ENCODE measurements around the gene TMEM108. TPM values are rescaled to one million over a fixed set of nuclear protein-coding genes. Genes with fewer than 3 reads are reported as not detected.

The TMEM108 gene
- total RNA-seq, 2 donors from 2014 or later, result 7.7 TPM

- intact Hi-C loops (cut with DNase I), result no loop called here
- ATAC-seq (no peak), DNase-seq (no peak)
These were observed 216.5 kb downstream of the TMEM108 start for GRCh38 chr3:133254716-133255115.

GRCh38 chr3:133256787-133257483, 218.7 kb downstream of the TMEM108 start:
- intact Hi-C loops (cut with DNase I), result no loop called here
- ATAC-seq (peak in 1 of 2 donors; percentile 22), DNase-seq (no peak)

DNA sequence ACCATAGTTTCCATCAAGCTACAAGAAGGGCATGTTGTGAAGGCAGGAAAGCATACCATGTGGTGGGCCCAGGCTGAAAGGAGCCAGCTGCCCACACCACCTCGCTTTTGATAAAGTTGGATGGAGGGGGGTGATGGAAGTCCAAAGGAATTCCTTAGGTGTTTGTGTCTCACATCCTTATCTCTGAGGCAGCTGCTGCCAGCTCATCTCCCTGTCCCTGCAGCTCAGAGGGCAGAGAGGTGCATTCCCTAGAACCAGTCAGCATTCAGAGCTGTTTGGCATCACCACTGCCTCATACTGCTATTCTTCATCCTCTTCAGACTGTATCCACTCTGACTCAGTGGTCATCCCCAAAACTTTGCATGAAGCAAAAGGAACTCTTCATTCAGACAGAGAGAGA, 220.2 kb downstream of the TMEM108 start:
- intact Hi-C loops (cut with DNase I), result no loop called here
- ATAC-seq, result peak in 1 of 2 donors; percentile 91
- DNase-seq, result no peak

DNA sequence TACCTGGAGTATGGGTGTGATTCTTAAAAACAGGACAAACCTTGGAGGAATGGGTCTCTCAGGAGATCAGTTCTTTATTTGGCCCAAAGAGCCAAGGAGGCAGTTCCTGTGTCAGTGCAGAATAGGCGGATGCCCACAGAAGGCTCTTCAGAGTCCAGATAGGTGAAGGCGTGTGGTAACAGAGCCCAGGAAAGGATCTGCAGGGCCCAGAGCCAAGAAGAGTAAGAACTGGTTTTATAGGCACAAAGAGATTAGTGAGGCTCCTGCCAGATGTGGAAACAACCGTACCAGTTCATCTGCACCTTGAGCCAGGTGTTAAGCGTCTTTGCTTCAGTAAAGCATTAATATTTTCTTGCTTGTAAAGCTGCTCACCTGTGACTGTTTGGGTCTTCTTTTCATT, 221.6 kb downstream of the TMEM108 start:
- no peak for DNase-seq
- intact Hi-C loops (cut with DNase I), result no loop called here

GRCh38 chr3:133262333-133262732, 224.1 kb downstream of the TMEM108 start:
- ATAC-seq (peak in 1 of 2 donors; percentile 74), DNase-seq (no peak)
- intact Hi-C loops (cut with DNase I), result no loop called here

More for the DNA sequence above, 221.6 kb downstream of the TMEM108 start:
- ATAC-seq, result no peak

DNA sequence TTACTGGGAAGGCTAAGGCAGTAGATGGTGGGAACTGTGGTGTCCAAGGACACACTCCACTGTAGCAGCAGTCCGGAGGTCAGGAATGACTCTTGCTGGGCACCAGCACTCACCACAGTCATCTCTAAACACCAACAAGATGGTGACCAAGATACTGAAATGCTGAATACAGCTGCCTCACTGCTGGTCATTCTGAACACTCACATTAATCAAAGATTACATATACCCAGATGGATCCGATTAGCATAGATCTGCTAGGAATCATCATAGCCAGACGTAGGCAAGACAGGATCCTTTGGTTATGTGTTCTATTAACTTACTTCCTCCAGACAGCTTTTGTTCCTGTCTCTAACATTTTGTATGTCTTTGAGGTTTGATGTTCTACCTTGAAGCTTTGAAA, 226.7 kb downstream of the TMEM108 start:
- DNase-seq, result no peak
- ATAC-seq, result no peak
- intact Hi-C loops (cut with DNase I), result no loop called here

GRCh38 chr3:133268726-133269134, 230.5 kb downstream of the TMEM108 start:
- no peak for ATAC-seq
- DNase-seq, result no peak
- intact Hi-C loops (cut with DNase I), result no loop called here

- no peak for DNase-seq
- intact Hi-C loops (cut with DNase I), result no loop called here
- ATAC-seq, result no peak
These were observed 231.2 kb downstream of the TMEM108 start for GRCh38 chr3:133269393-133269792.

GRCh38 chr3:133270631-133271030, 232.4 kb downstream of the TMEM108 start:
- ATAC-seq (no peak), DNase-seq (no peak)
- intact Hi-C loops (cut with DNase I), result no loop called here

GRCh38 chr3:133271042-133271441, 232.9 kb downstream of the TMEM108 start:
- no peak for DNase-seq
- no peak for ATAC-seq
- intact Hi-C loops (cut with DNase I), result no loop called here

GRCh38 chr3:133271539-133271938, 233.3 kb downstream of the TMEM108 start:
- DNase-seq (no peak), ATAC-seq (peak in 1 of 2 donors; percentile 55)
- intact Hi-C loops (cut with DNase I), result no loop called here

GRCh38 chr3:133273346-133273745, 235.2 kb downstream of the TMEM108 start:
- intact Hi-C loops (cut with DNase I), result no loop called here
- DNase-seq, result no peak
- ATAC-seq, result no peak

- DNase-seq (no peak), ATAC-seq (no peak)
- intact Hi-C loops (cut with DNase I), result no loop called here
These were observed 236.3 kb downstream of the TMEM108 start for GRCh38 chr3:133274477-133274876.

- intact Hi-C loops (cut with DNase I), result no loop called here
- no peak for DNase-seq
- ATAC-seq, result no peak
These were observed 238.4 kb downstream of the TMEM108 start for GRCh38 chr3:133276594-133276993.

- ATAC-seq (no peak), DNase-seq (no peak)
- intact Hi-C loops (cut with DNase I), result no loop called here
These were observed 239.6 kb downstream of the TMEM108 start for GRCh38 chr3:133277813-133278212.

GRCh38 chr3:133278260-133279043, 240.3 kb downstream of the TMEM108 start:
- DNase-seq, result no peak
- intact Hi-C loops (cut with DNase I), result no loop called here
- ATAC-seq, result no peak

DNA sequence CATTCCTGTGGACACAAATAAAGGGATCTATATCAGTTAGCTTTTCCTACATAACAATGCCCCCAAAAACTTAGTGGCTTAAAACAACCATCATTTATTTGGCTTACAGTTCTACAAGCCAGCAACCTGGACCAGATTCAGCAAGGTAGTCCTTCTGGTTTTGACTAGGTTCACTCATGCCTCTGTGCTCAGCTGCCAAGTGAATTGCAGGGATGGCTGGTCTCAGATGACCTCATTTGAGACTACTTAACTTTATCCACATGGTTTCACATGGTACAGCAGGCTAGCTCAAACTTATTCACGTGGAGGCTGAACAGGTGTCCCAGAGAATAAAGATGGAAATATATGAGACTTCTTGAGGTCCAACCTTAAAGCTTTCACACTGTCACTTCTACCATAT, 242.4 kb downstream of the TMEM108 start:
- ATAC-seq, result peak in 1 of 2 donors; percentile 34
- intact Hi-C loops (cut with DNase I), result no loop called here
- no peak for DNase-seq

- no peak for ATAC-seq
- DNase-seq, result no peak
- intact Hi-C loops (cut with DNase I), result no loop called here
These were observed 244.0 kb downstream of the TMEM108 start for GRCh38 chr3:133282236-133282635.

DNA sequence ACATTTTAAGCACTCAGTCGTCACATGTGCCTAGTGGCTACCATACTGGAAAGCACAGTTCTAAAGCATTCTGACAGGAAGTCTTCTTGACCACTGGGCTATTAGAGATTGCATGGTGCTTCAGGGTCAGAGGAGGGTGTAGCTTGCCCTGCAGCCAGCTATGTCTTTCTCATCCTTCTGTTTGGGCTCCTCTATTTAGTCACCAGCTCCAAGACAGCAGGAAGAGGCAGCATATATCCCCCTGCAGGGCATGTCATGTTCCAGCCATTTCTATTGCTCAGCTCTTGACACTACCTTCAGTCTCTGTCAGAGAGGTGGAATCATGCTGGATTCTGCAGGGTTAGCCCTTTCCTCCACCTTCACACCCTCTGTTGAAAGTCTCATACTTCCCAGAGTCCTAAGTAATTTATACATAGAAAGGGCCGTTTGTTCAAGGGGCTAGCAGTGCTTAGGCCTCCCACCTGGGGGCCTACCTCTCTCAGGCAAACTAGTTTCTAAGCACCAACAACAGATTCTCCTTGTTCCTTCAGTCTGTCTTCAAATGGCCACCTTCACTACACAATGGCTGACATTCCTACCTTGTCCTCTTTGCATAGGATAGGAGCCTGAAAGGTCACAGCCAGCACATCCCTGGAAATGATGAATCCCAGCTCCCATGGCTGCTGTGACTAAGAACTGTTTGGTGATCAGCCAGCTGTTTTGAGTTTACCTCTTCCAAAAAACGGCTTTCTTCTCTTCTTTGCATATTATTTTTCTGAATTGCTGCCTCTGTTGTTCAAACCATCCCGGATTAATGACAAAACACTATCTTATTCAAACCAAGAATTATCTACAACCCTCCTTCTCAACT, 246.0 kb downstream of the TMEM108 start:
- ATAC-seq, result peak in 1 of 2 donors; percentile 27
- intact Hi-C loops (cut with DNase I), result no loop called here

GRCh38 chr3:133289322-133289721, 251.1 kb downstream of the TMEM108 start:
- intact Hi-C loops (cut with DNase I), result no loop called here
- ATAC-seq (no peak), DNase-seq (no peak)

More for the DNA sequence above, 246.0 kb downstream of the TMEM108 start:
- no peak for DNase-seq
